HEK293 (cell line): ENCODE measurements around the gene NIT2.

Experiments
- CTCF ChIA-PET: fragments of 350-600 bp; formaldehyde crosslinking; extraction: SDS; loops from one replicate; lab custom pipeline; 2021; ENCODE audit warnings: antibody characterized with exemption; lab: Yijun Ruan, JAX
- POLR2A ChIA-PET: fragments of 300-600 bp; formaldehyde crosslinking; extraction: SDS; loops from one replicate; lab custom pipeline; 2020; ENCODE audit warnings: antibody characterized with exemption, inconsistent platforms; lab: Yijun Ruan, JAX
- H3K27ac ChIP-seq: fragments of 200-500 bp; sonication (Bioruptor generic); 2 replicates; pipeline ENCODE4 v1.5.1; 2014; ENCODE audit warnings: low read depth, low read length, control low read depth, inconsistent platforms; ENCODE audit errors: extremely low read depth
- H3K36me3 ChIP-seq, 2 experiments: fragments of 200-500 bp in 1 of 2; sonication (Bioruptor generic) in 1 of 2; 1 replicate in 1 of 2; 2 replicates in 1 of 2; pipeline ENCODE4 v1.5.1; 2014 to 2017; ENCODE audit warnings: inconsistent platforms in 2 of 2, low read length in 2 of 2; ENCODE audit not compliant: control insufficient read depth in 2 of 2, insufficient read depth in 1 of 2
- H3K4me1 ChIP-seq: fragments of 200-500 bp; sonication (Bioruptor generic); 2 replicates; pipeline ENCODE4 v1.5.1; 2014; ENCODE audit warnings: mild to moderate bottlenecking, low read length, inconsistent platforms; ENCODE audit not compliant: control insufficient read depth, insufficient read depth
- H3K4me3 ChIP-seq: 2 replicates; pipeline ENCODE4 v1.5.1; 2011; ENCODE audit warnings: low read depth, mild to moderate bottlenecking, control low read depth, low read length, moderate library complexity
- H3K9me3 ChIP-seq: fragments of 200-500 bp; sonication (Bioruptor generic); 2 replicates; pipeline ENCODE4 v1.5.1; 2014; ENCODE audit warnings: low read depth, low read length, inconsistent platforms; ENCODE audit not compliant: control insufficient read depth, insufficient read depth
- HOXD13 ChIP-seq: sonication (generic); formaldehyde crosslinking; IDR thresholded peaks from 2 replicates; pipeline ENCODE4 v1.8.0; 2022; ENCODE audit warnings: missing genetic modification reagents, borderline replicate concordance
- IKZF3 ChIP-seq: fragments of 450-650 bp; IDR thresholded peaks from 2 replicates; pipeline ENCODE4 v1.5.0; 2018; ENCODE audit warnings: missing biosample characterization, mild to moderate bottlenecking, missing genetic modification characterization, moderate library complexity
- MEIS1 ChIP-seq: sonication (generic); formaldehyde crosslinking; IDR thresholded peaks from 2 replicates; pipeline ENCODE4 v1.8.1; 2022; ENCODE audit warnings: missing genetic modification reagents, mild to moderate bottlenecking, borderline replicate concordance
- SP2 ChIP-seq: fragments of 450-650 bp; formaldehyde crosslinking; IDR thresholded peaks from 2 replicates; pipeline ENCODE4 v1.5.1; 2016; ENCODE audit warnings: missing biosample characterization, missing genetic modification characterization
- SP3 ChIP-seq: fragments of 450-650 bp; formaldehyde crosslinking; IDR thresholded peaks from 2 replicates; pipeline ENCODE4 v1.5.1; 2016; ENCODE audit warnings: missing biosample characterization, missing genetic modification characterization
- TSHZ1 ChIP-seq: fragments of 450-650 bp; formaldehyde crosslinking; IDR thresholded peaks from 2 replicates; pipeline ENCODE4 v1.5.1; 2016; ENCODE audit warnings: missing biosample characterization, missing genetic modification characterization, borderline replicate concordance
- ZNF366 ChIP-seq: fragments of 450-650 bp; formaldehyde crosslinking; conservative IDR thresholded peaks from 2 replicates; pipeline ENCODE4 v1.5.1; 2016; ENCODE audit warnings: missing biosample characterization, missing genetic modification characterization
- ZNF394 ChIP-seq: fragments of 450-650 bp; formaldehyde crosslinking; IDR thresholded peaks from 2 replicates; pipeline ENCODE4 v1.5.1; 2016; ENCODE audit warnings: missing biosample characterization, missing genetic modification characterization, mild to moderate bottlenecking, moderate library complexity, borderline replicate concordance
- ZNF518A ChIP-seq: fragments of 450-650 bp; formaldehyde crosslinking; conservative IDR thresholded peaks from 2 replicates; pipeline ENCODE4 v1.5.1; 2016; ENCODE audit warnings: low read depth, missing biosample characterization, missing genetic modification characterization
- ZNF549 ChIP-seq: fragments of 450-650 bp; IDR thresholded peaks from 2 replicates; pipeline ENCODE4 v1.5.1; 2018; ENCODE audit warnings: missing biosample characterization, missing genetic modification characterization, mild to moderate bottlenecking, inconsistent platforms, moderate library complexity
- ZNF600 ChIP-seq: fragments of 450-650 bp; formaldehyde crosslinking; IDR thresholded peaks from 2 replicates; pipeline ENCODE4 v1.5.1; 2016; ENCODE audit warnings: missing biosample characterization, missing genetic modification characterization
- ZNF624 ChIP-seq: fragments of 450-650 bp; formaldehyde crosslinking; IDR thresholded peaks from 2 replicates; pipeline ENCODE4 v1.5.1; 2017; ENCODE audit warnings: missing biosample characterization, missing genetic modification characterization
- ZNF654 ChIP-seq: fragments of 450-650 bp; formaldehyde crosslinking; IDR thresholded peaks from 2 replicates; pipeline ENCODE4 v1.5.1; 2016; ENCODE audit warnings: low read depth, missing biosample characterization, missing genetic modification characterization
- ZNF747 ChIP-seq: fragments of 450-650 bp; formaldehyde crosslinking; IDR thresholded peaks from 2 replicates; pipeline ENCODE4 v1.5.1; 2016; ENCODE audit warnings: missing biosample characterization, missing genetic modification characterization

Gene NIT2

GRCh38 chr3:100334488-100335351 is at the start of gene NIT2 (continued):
- TF ChIP-seq ZNF600 (tag by site-specific recombination) (peak; percentile 71), SP2 (tag by site-specific recombination) (peak; percentile 19; the same call in 1 of the 2 replicates)

- no peaks in the 10 kb centered on the region for H3K9me3 ChIP-seq
- H3K36me3 ChIP-seq, result peaks cover 3 to 51% of the 10 kb centered on the region in 2 experiments; a peak in 2 of 3 replicates
- CTCF ChIA-PET, result no interaction called here
- no peak overlapping the region for H3K27ac ChIP-seq
- POLR2A ChIA-PET, result interaction anchor here (0.7 kb wide), 1 partner anchor 1893 kb away, joined by 4 read pairs; no protein-coding TSS in a partner anchor
- H3K4me1 ChIP-seq, result no peaks in the 10 kb centered on the region
- H3K4me3 ChIP-seq, result no peak overlapping the region
- TF ChIP-seq MEIS1 (CRISPR knock-in tag) (no peak), SP2 (tag by site-specific recombination) (no peak), HOXD13 (no peak), ZNF747 (tag by site-specific recombination) (no peak), TSHZ1 (tag by site-specific recombination) (no peak), SP3 (tag by site-specific recombination) (no peak), ZNF394 (tag by site-specific recombination) (no peak), ZNF654 (no peak), ZNF518A (tag by site-specific recombination) (no peak), ZNF549 (tag by site-specific recombination) (no peak), ZNF366 (tag by site-specific recombination) (no peak)
These were observed 46.2 kb upstream of the NIT2 start for GRCh38 chr3:100288288-100288894.

- Histone ChIP-seq H3K9me3 (no peaks in the 10 kb centered on the region), H3K27ac (no peak overlapping the region), H3K4me1 (no peaks in the 10 kb centered on the region)
- POLR2A ChIA-PET, result no interaction called here
- no peak for TF ChIP-seq ZNF624 (tag by site-specific recombination)
- TF ChIP-seq IKZF3 (tag by site-specific recombination), result no peak
- TF ChIP-seq, all 188 proteins: peak for 0
- CTCF ChIA-PET, result no interaction called here
- no peak overlapping the region for H3K4me3 ChIP-seq
- H3K36me3 ChIP-seq, result peaks cover 3 to 45% of the 10 kb centered on the region in 2 experiments; a peak in 2 of 3 replicates
These were observed 45.2 kb upstream of the NIT2 start for GRCh38 chr3:100289339-100289738.
